Coronary artery (tissue), 2 donors: ENCODE measurements around the gene NLGN2.
A peak's percentile ranks its signal among the peaks of the same experiment; 100 is the strongest.

Experiments used
- DNase-seq: peaks from one replicate; pipeline ENCODE4 v3.0.0-alpha.2; 2017; ENCODE audit warnings: low spot score
- H3K27ac ChIP-seq, 2 donors: fragments of 200-600 bp; sonication (generic); one replicate each; pipeline ENCODE4 v1.5.1; 2016 to 2019
- H3K4me3 ChIP-seq: fragments of 200-600 bp; sonication (generic); 2 replicates; pipeline ENCODE4 v1.5.1; 2016; ENCODE audit warnings: mild to moderate bottlenecking, moderate library complexity
- TF ChIP-seq, protein P1 (sequence below): fragments of 200-600 bp; sonication (generic); IDR thresholded peaks from one replicate; pipeline ENCODE4 v1.5.1; 2019; ENCODE audit warnings: antibody characterized with exemption

The NLGN2 gene

GRCh38 chr17:7403977-7404736 is 3.5 kb upstream of the NLGN2 start, which contains the start of gene TMEM256:
TMEM256 (minus strand) TSS chr17:7404097; CDS start chr17:7404084, 13 bp downstream.
- peak; percentile 100 for DNase-seq
- Histone ChIP-seq H3K4me3 (peak within 1 kb of the TSS; percentile 90), H3K27ac (peak within 1 kb of the TSS; percentile 74 to 98)
- TF ChIP-seq, protein P1, sequence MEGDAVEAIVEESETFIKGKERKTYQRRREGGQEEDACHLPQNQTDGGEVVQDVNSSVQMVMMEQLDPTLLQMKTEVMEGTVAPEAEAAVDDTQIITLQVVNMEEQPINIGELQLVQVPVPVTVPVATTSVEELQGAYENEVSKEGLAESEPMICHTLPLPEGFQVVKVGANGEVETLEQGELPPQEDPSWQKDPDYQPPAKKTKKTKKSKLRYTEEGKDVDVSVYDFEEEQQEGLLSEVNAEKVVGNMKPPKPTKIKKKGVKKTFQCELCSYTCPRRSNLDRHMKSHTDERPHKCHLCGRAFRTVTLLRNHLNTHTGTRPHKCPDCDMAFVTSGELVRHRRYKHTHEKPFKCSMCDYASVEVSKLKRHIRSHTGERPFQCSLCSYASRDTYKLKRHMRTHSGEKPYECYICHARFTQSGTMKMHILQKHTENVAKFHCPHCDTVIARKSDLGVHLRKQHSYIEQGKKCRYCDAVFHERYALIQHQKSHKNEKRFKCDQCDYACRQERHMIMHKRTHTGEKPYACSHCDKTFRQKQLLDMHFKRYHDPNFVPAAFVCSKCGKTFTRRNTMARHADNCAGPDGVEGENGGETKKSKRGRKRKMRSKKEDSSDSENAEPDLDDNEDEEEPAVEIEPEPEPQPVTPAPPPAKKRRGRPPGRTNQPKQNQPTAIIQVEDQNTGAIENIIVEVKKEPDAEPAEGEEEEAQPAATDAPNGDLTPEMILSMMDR, result no peak

GRCh38 chr17:7404737-7405349 is 2.8 kb upstream of the NLGN2 start:
- DNase-seq, result no peak
- Histone ChIP-seq H3K4me3 (peak overlapping the region; percentile 90), H3K27ac (peak overlapping the region; percentile 74 to 98)
- TF ChIP-seq, protein P1, result no peak

- DNase-seq, result no peak
- H3K27ac ChIP-seq, result peak overlapping the region; percentile 74 to 98
- peak overlapping the region; percentile 90 for H3K4me3 ChIP-seq
- TF ChIP-seq, protein P1, result no peak
Observed at GRCh38 chr17:7405350-7406234, 2.1 kb upstream of the NLGN2 start.

DNA sequence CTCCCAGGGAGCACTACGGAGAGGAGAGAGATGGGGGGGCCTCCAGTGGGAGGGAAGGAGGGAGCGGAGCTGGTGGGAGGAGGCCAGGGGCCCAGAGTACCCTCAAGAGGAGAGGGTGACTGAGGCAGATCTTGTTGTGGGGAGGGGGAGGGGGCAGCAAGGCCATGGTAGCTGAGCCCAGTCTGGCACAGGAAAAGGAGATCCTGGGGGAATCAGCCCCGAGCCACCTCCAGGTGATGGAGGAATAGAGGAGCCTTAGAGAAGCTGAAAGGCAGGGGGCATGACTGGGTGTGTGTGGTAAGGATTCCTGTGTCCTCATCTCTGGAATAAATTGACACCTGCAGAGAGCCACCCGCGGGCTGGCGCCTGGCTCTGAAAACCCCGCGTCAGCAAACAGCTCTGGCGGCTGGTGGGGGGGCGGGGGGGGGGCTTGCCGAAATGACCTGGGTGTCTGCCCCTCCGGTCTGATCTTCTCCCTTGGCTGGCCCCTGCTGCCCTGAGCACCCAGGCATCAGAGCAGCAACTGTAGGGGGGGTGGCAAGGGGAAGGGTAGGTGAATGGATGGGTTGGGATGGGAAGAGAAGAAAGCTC is 1.3 kb upstream of the NLGN2 start:
- Histone ChIP-seq H3K4me3 (no peak overlapping the region), H3K27ac (peak overlapping the region in 1 of 2 donors; percentile 98)
- TF ChIP-seq, protein P1, result no peak
- DNase-seq, result no peak

- Histone ChIP-seq H3K27ac (peak overlapping the region in 1 of 2 donors; percentile 3), H3K4me3 (no peak overlapping the region)
- DNase-seq, result no peak
- TF ChIP-seq, protein P1, result no peak
Observed at GRCh38 chr17:7407082-7407481, 563 bp upstream of the NLGN2 start.

- TF ChIP-seq, protein P1, result no peak
- no peak overlapping the region for H3K4me3 ChIP-seq
- DNase-seq, result no peak
Observed at GRCh38 chr17:7408252-7408727, 645 bp downstream of the NLGN2 start.

More at GRCh38 chr17:7408252-7408727, 645 bp downstream of the NLGN2 start:
- H3K27ac ChIP-seq, result no peak overlapping the region
